Neural progenitor cell (in vitro differentiated cells): ENCODE data around the gene AOC2. TPM values are rescaled to one million over a fixed set of nuclear protein-coding genes. Genes with fewer than 3 reads are reported as not detected.
A peak's percentile ranks its signal among the peaks of the same experiment; 100 is the strongest.

Experiments used
- DNase-seq: peaks from one replicate; pipeline ENCODE4 v3.0.0-alpha.2; 2016; ENCODE audit warnings: low spot score
- H2AFZ ChIP-seq: fragments of 200-600 bp; sonication (generic); replicated peaks from 2 replicates; pipeline ENCODE4 v1.6.1; 2016; ENCODE audit warnings: antibody characterized with exemption
- H3F3A ChIP-seq: fragments of 200-600 bp; sonication (generic); 2 replicates; pipeline ENCODE4 v1.6.1; 2016; ENCODE audit warnings: antibody characterized with exemption, low read depth
- H3K27ac ChIP-seq: fragments of 200-600 bp; sonication (generic); 2 replicates; pipeline ENCODE4 v1.5.1; 2016; ENCODE audit warnings: mild to moderate bottlenecking
- H3K27me3 ChIP-seq: fragments of 200-600 bp; sonication (generic); 2 replicates; pipeline ENCODE4 v1.6.1; 2016; ENCODE audit warnings: mild to moderate bottlenecking, moderate library complexity
- H3K36me3 ChIP-seq: fragments of 200-600 bp; sonication (generic); 2 replicates; pipeline ENCODE4 v1.5.1; 2016
- H3K4me1 ChIP-seq: fragments of 200-600 bp; sonication (generic); 2 replicates; pipeline ENCODE4 v1.6.1; 2016; ENCODE audit warnings: mixed run types
- H3K4me2 ChIP-seq: fragments of 200-600 bp; sonication (generic); 2 replicates; pipeline ENCODE4 v1.6.1; 2016
- H3K4me3 ChIP-seq: fragments of 200-600 bp; sonication (generic); 2 replicates; pipeline ENCODE4 v1.5.1; 2016
- H3K79me2 ChIP-seq: fragments of 200-600 bp; sonication (generic); 2 replicates; pipeline ENCODE4 v1.6.1; 2016; ENCODE audit warnings: low read depth
- H3K9ac ChIP-seq: fragments of 200-600 bp; sonication (generic); 2 replicates; pipeline ENCODE4 v1.6.1; 2016
- H3K9me3 ChIP-seq: fragments of 200-600 bp; sonication (generic); 2 replicates; pipeline ENCODE4 v1.5.1; 2016; ENCODE audit warnings: low read depth
- H4K20me1 ChIP-seq: fragments of 200-600 bp; sonication (generic); 2 replicates; pipeline ENCODE4 v1.6.1; 2016; ENCODE audit warnings: low read depth
- H3K27ac Mint-ChIP-seq: 3 replicates; pipeline ENCODE4 v1.8.0; 2021; ENCODE audit warnings: mixed read lengths
- H3K27me3 Mint-ChIP-seq: 2 replicates; pipeline ENCODE4 v1.8.0; 2022; ENCODE audit warnings: low read depth, mild to moderate bottlenecking, inconsistent platforms, moderate library complexity, mixed read lengths; ENCODE audit not compliant: insufficient read depth
- H3K36me3 Mint-ChIP-seq: 3 replicates; pipeline ENCODE4 v1.8.0; 2021; ENCODE audit warnings: mixed read lengths
- H3K4me1 Mint-ChIP-seq: 3 replicates; pipeline ENCODE4 v1.8.0; 2021; ENCODE audit warnings: mixed read lengths
- H3K4me3 Mint-ChIP-seq: 3 replicates; pipeline ENCODE4 v1.8.0; 2021; ENCODE audit warnings: mild to moderate bottlenecking, moderate library complexity, mixed read lengths
- H3K9me3 Mint-ChIP-seq: 3 replicates; pipeline ENCODE4 v1.8.0; 2020; ENCODE audit warnings: mixed read lengths
- CTCF ChIP-seq: fragments of 200-600 bp; sonication (generic); IDR thresholded peaks from 2 replicates; pipeline ENCODE4 v1.5.1; 2017; ENCODE audit warnings: antibody characterized with exemption, mild to moderate bottlenecking
- EZH2 ChIP-seq: fragments of 200-600 bp; sonication (generic); IDR thresholded peaks from 2 replicates; pipeline ENCODE4 v1.6.1; 2017; ENCODE audit warnings: antibody characterized with exemption, mild to moderate bottlenecking, moderate library complexity
- EZH2phosphoT487 ChIP-seq: fragments of 200-600 bp; sonication (generic); IDR thresholded peaks from 2 replicates; pipeline ENCODE4 v1.6.1; 2017; ENCODE audit warnings: antibody characterized with exemption
- total RNA-seq: library from RNA; depleted of rRNA; stranded (reverse); fragments of >200 nt; gene quantifications from 2 replicates; pipeline ENCODE4 v1.2.3, GENCODE V29; 2015; ENCODE audit warnings: low replicate concordance

Gene AOC2
- total RNA-seq, 1 donor from 2014 or later: 1.2 TPM

DNA sequence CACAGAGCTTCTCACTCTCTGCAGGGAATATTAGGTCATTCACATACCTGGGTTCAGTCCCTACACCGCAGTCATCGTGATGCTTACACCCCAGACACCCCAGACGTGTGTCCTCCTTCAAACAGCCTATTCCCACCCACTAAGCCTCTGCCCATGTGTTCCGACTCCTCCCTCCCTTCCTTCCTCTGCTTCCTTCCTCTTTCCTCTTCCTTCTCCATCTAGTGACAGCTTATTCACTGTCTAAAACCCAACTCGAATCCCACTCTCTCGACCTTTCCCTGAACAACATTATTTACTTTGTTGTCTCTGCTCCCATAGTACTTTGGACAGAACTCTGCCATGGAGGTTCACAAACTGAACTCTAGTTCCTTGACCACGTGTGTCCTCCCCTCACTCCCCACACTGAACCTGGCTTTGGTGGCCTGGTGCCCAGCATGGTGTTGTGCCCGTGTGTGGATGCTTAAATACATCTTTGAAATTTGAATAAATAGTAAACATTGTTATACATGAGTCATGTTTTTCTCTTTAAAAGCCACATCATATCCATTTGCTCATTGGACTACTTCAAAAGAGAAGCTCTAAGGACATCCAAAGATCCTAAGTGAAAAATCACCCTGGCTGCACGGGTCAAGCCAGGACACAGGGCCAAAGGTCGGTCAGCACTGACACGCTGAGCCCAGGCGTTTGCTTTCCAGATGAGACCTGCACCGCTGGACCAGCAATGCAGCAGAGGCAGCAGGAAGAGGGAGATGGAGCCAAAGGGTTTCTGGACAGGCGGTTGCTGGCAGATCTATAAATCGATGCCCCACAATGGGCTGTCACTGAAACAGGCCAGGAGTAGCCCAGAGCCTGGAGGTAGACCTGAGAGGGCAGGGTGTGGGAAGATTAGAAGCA is 42.1 kb downstream of the AOC2 start:
- Histone ChIP-seq H3F3A (no peaks in the 10 kb centered on the region), H3K4me2 (no peak overlapping the region), H3K9me3 (no peaks in the 10 kb centered on the region), H3K27me3 (no peaks in the 10 kb centered on the region), H3K79me2 (no peaks in the 10 kb centered on the region), H3K9ac (no peak overlapping the region), H3K4me1 (no peaks in the 10 kb centered on the region), H3K27ac (no peak overlapping the region), H2AFZ (no peak overlapping the region), H3K36me3 (no peaks in the 10 kb centered on the region), H4K20me1 (no peaks in the 10 kb centered on the region), H3K4me3 (no peak overlapping the region)
- H3K4me1 Mint-ChIP-seq: peaks cover 3% of the 10 kb centered on the region
- peaks cover 5% of the 10 kb centered on the region for H3K27me3 Mint-ChIP-seq
- no peaks in the 10 kb centered on the region for H3K9me3 Mint-ChIP-seq
- TF ChIP-seq EZH2 (no peak), CTCF (no peak), EZH2phosphoT487 (no peak)
- H3K27ac Mint-ChIP-seq: no peak overlapping the region
- no peak overlapping the region for H3K4me3 Mint-ChIP-seq
- no peak for DNase-seq
- H3K36me3 Mint-ChIP-seq: no peaks in the 10 kb centered on the region

DNA sequence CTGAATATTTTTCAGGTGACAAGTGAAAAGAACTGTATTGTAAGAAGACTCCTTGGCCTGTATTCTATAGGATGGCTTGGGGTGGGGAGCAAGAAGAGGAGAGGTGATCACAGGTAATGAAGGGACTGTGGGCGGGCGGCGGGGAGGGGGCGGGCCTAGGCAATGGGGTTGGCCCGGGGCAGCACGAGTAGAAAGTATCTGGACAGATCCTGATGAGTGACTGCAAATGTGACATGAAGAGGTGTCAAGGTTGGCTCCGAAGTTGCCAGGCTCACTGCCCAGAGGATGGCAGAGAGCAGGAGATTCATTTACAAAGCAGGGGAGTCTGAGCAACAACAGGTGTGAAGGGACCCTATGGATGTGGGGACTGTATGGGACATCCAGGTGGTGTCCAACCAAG is 45.4 kb downstream of the AOC2 start:
- no peaks in the 10 kb centered on the region for H3K36me3 ChIP-seq
- Mint-ChIP-seq H3K36me3 (no peaks in the 10 kb centered on the region), H3K4me1 (peaks cover 10% of the 10 kb centered on the region), H3K27ac (no peak overlapping the region), H3K9me3 (no peaks in the 10 kb centered on the region), H3K27me3 (peaks cover 5% of the 10 kb centered on the region), H3K4me3 (no peak overlapping the region)
- no peaks in the 10 kb centered on the region for H3K27me3 ChIP-seq
- H3K9me3 ChIP-seq: no peaks in the 10 kb centered on the region
- H3K9ac ChIP-seq: no peak overlapping the region
- no peak overlapping the region for H3K27ac ChIP-seq
- H2AFZ ChIP-seq: no peak overlapping the region
- DNase-seq: no peak
- H3K4me3 ChIP-seq: no peak overlapping the region
- H3F3A ChIP-seq: no peaks in the 10 kb centered on the region
- no peak overlapping the region for H3K4me2 ChIP-seq
- H4K20me1 ChIP-seq: no peaks in the 10 kb centered on the region
- H3K4me1 ChIP-seq: no peaks in the 10 kb centered on the region
- H3K79me2 ChIP-seq: no peaks in the 10 kb centered on the region
- no peak for TF ChIP-seq EZH2
- TF ChIP-seq CTCF: no peak
- no peak for TF ChIP-seq EZH2phosphoT487

- Histone ChIP-seq H3K4me1 (no peaks in the 10 kb centered on the region), H2AFZ (peak overlapping the region; percentile 95), H3K9me3 (no peaks in the 10 kb centered on the region), H3K9ac (no peak overlapping the region), H3K4me3 (no peak overlapping the region), H3K4me2 (no peak overlapping the region), H4K20me1 (no peaks in the 10 kb centered on the region), H3K27ac (no peak overlapping the region), H3K79me2 (no peaks in the 10 kb centered on the region), H3K36me3 (no peaks in the 10 kb centered on the region), H3K27me3 (no peaks in the 10 kb centered on the region), H3F3A (no peaks in the 10 kb centered on the region)
- peak overlapping the region; percentile 30 for H3K27ac Mint-ChIP-seq
- H3K9me3 Mint-ChIP-seq: no peaks in the 10 kb centered on the region
- no peaks in the 10 kb centered on the region for H3K36me3 Mint-ChIP-seq
- peaks cover 10% of the 10 kb centered on the region for H3K4me1 Mint-ChIP-seq
- no peak for TF ChIP-seq EZH2
- TF ChIP-seq CTCF: no peak
- TF ChIP-seq EZH2phosphoT487: no peak
- DNase-seq: peak; percentile 33
- H3K4me3 Mint-ChIP-seq: no peak overlapping the region
- H3K27me3 Mint-ChIP-seq: peaks cover 2% of the 10 kb centered on the region
Measured at GRCh38 chr17:42891539-42892152, 47.3 kb downstream of the AOC2 start.
